Trophoblast cell (in vitro differentiated cells and primary cell): ENCODE data around the gene PAQR4.
A peak's percentile ranks its signal among the peaks of the same experiment; 100 is the strongest.

ENCODE experiments used
- DNase-seq, 2 donors: peaks; one replicate each; pipeline ENCODE4 v3.0.0-alpha.2; 2016
- H2AFZ ChIP-seq: 2 replicates; pipeline ENCODE4 v1.6.1; 2013; ENCODE audit warnings: low read length, moderate library complexity, mild to moderate bottlenecking; ENCODE audit not compliant: insufficient read depth, poor library complexity
- H2AK5ac ChIP-seq: 2 replicates; pipeline ENCODE4 v1.6.1; 2013; ENCODE audit warnings: mild to moderate bottlenecking, low read length
- H2BK120ac ChIP-seq: 2 replicates; pipeline ENCODE4 v1.6.1; 2013; ENCODE audit warnings: low read length, mild to moderate bottlenecking, moderate library complexity; ENCODE audit not compliant: insufficient read depth, poor library complexity
- H2BK12ac ChIP-seq: 2 replicates; pipeline ENCODE4 v1.6.1; 2013; ENCODE audit warnings: mild to moderate bottlenecking, low read length, moderate library complexity
- H2BK5ac ChIP-seq: 2 replicates; pipeline ENCODE4 v1.6.1; 2013; ENCODE audit warnings: low read length, low read depth, moderate library complexity, mild to moderate bottlenecking; ENCODE audit not compliant: poor library complexity
- H3K14ac ChIP-seq: 2 replicates; pipeline ENCODE4 v1.6.1; 2013; ENCODE audit warnings: mild to moderate bottlenecking, low read length
- H3K18ac ChIP-seq: 2 replicates; pipeline ENCODE4 v1.6.1; 2013; ENCODE audit warnings: mild to moderate bottlenecking, low read length
- H3K23ac ChIP-seq: 2 replicates; pipeline ENCODE4 v1.6.1; 2013; ENCODE audit warnings: low read length
- H3K27ac ChIP-seq: 2 replicates; pipeline ENCODE4 v1.5.1; 2013; ENCODE audit warnings: low read depth, mild to moderate bottlenecking, inconsistent platforms, low read length, moderate library complexity
- H3K27me3 ChIP-seq: 2 replicates; pipeline ENCODE4 v1.6.1; 2013; ENCODE audit warnings: inconsistent platforms, mild to moderate bottlenecking, low read length, moderate library complexity; ENCODE audit not compliant: insufficient read depth
- H3K36me3 ChIP-seq, 2 experiments: 1 replicate in 1 of 2; 2 replicates in 1 of 2; pipeline ENCODE4 v1.6.1; 2013; ENCODE audit warnings: low read length in 2 of 2, mild to moderate bottlenecking in 2 of 2, moderate library complexity in 1 of 2; ENCODE audit not compliant: insufficient read depth in 2 of 2, control insufficient read depth in 1 of 2
- H3K4ac ChIP-seq: 2 replicates; pipeline ENCODE4 v1.6.1; 2013; ENCODE audit warnings: low read depth, mild to moderate bottlenecking, low read length, moderate library complexity
- H3K4me1 ChIP-seq, 2 experiments: 1 replicate in 1 of 2; 2 replicates in 1 of 2; pipeline ENCODE4 v1.6.1; 2013; ENCODE audit warnings: low read length in 2 of 2, mild to moderate bottlenecking in 2 of 2, moderate library complexity in 1 of 2; ENCODE audit not compliant: insufficient read depth in 2 of 2, control insufficient read depth in 1 of 2
- H3K4me2 ChIP-seq: 2 replicates; pipeline ENCODE4 v1.6.1; 2013; ENCODE audit warnings: inconsistent platforms, mild to moderate bottlenecking, low read length, moderate library complexity
- H3K4me3 ChIP-seq: 2 replicates; pipeline ENCODE4 v1.5.1; 2013; ENCODE audit warnings: mild to moderate bottlenecking, low read depth, low read length, inconsistent platforms
- H3K79me1 ChIP-seq: one replicate; pipeline ENCODE4 v1.6.1; 2013; ENCODE audit warnings: low read length
- H3K79me2 ChIP-seq: 2 replicates; pipeline ENCODE4 v1.6.1; 2013; ENCODE audit warnings: low read length, mild to moderate bottlenecking; ENCODE audit not compliant: control insufficient read depth, insufficient read depth, poor library complexity
- H3K9ac ChIP-seq: 2 replicates; pipeline ENCODE4 v1.6.1; 2013; ENCODE audit warnings: mild to moderate bottlenecking, low read length
- H3K9me3 ChIP-seq: 2 replicates; pipeline ENCODE4 v1.6.1; 2013; ENCODE audit warnings: low read depth, mild to moderate bottlenecking, control low read depth, inconsistent platforms, low read length; ENCODE audit not compliant: insufficient read depth
- H4K12ac ChIP-seq: 2 replicates; pipeline ENCODE4 v1.6.1; 2013; ENCODE audit warnings: low read depth, mild to moderate bottlenecking, low read length, moderate library complexity
- H4K8ac ChIP-seq: 2 replicates; pipeline ENCODE4 v1.6.1; 2013; ENCODE audit warnings: low read depth, mild to moderate bottlenecking, low read length, moderate library complexity
- H4K91ac ChIP-seq: one replicate; pipeline ENCODE4 v1.6.1; 2013; ENCODE audit warnings: low read depth, mild to moderate bottlenecking, low read length, moderate library complexity
- WGBS: extraction: QIAGEN DNeasy Blood & Tissue Kit; methylation state at CpG from one replicate; pipeline ENCODE4 v1.1.7; 2013; ENCODE audit warnings: missing lambda C conversion rate; ENCODE audit not compliant: insufficient read length, insufficient coverage; ENCODE audit errors: extremely low coverage; 5-methylcytosine and 5-hydroxymethylcytosine counted together

The PAQR4 gene

DNA sequence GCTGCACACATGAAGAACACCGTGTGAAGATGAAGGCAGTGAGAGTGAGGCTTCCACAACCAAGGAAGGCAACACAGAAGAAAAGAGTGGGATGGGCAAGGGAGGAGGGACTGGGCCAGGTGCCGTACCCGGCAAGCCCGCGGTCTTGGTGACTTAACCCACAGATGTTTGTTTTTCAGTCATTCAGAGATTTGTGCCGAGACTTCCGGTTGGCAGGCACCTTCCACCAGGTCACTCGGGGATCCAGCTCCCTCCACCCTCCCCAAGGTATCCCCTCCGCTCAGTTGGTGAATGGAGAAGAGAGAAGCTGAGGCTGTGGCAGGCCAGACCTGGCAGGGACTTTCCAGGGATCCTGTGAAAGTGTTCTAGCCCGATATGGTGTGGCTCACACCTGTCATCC lies 9.9 kb upstream of the PAQR4 start:
- Histone ChIP-seq H3K4me3 (no peak overlapping the region), H3K79me2 (no peaks in the 10 kb centered on the region), H2AFZ (no peak overlapping the region), H3K27ac (no peak overlapping the region), H3K14ac (no peak overlapping the region), H3K9me3 (no peaks in the 10 kb centered on the region), H2AK5ac (no peak overlapping the region), H4K12ac (no peak overlapping the region), H3K79me1 (no peaks in the 10 kb centered on the region), H2BK12ac (no peak overlapping the region), H3K9ac (no peak overlapping the region), H4K8ac (no peak overlapping the region), H3K4me2 (no peak overlapping the region), H3K23ac (no peak overlapping the region), H3K4me1 (peaks cover 2 to 12% of the 10 kb centered on the region in 2 experiments), H3K27me3 (no peaks in the 10 kb centered on the region), H3K18ac (no peak overlapping the region), H4K91ac (no peak overlapping the region), H3K4ac (no peak overlapping the region), H2BK120ac (no peak overlapping the region), H2BK5ac (no peak overlapping the region), H3K36me3 (no peaks in the 10 kb centered on the region)
- no CpG with 5 or more reads among the region's 10 CpGs for WGBS
- no peak for DNase-seq

- Histone ChIP-seq H3K4ac (no peak overlapping the region), H2BK12ac (no peak overlapping the region), H3K4me2 (no peak overlapping the region), H3K23ac (no peak overlapping the region), H2AFZ (no peak overlapping the region), H3K9ac (no peak overlapping the region), H3K9me3 (no peaks in the 10 kb centered on the region), H2BK120ac (no peak overlapping the region), H3K79me2 (no peaks in the 10 kb centered on the region), H3K27me3 (peaks cover 3% of the 10 kb centered on the region), H4K12ac (no peak overlapping the region), H3K14ac (no peak overlapping the region), H3K79me1 (peaks cover 2% of the 10 kb centered on the region), H2BK5ac (no peak overlapping the region), H4K8ac (no peak overlapping the region), H3K4me1 (peaks cover 7 to 17% of the 10 kb centered on the region in 2 experiments), H3K18ac (no peak overlapping the region), H2AK5ac (no peak overlapping the region), H4K91ac (no peak overlapping the region), H3K27ac (no peak overlapping the region), H3K4me3 (no peak overlapping the region), H3K36me3 (no peaks in the 10 kb centered on the region)
- WGBS, result no CpG with 5 or more reads among the region's 17 CpGs
- DNase-seq, result no peak
These were observed 8.8 kb upstream of the PAQR4 start for GRCh38 chr16:2960183-2961010.

GRCh38 chr16:2962334-2963073 lies 6.6 kb upstream of the PAQR4 start:
- Histone ChIP-seq H3K4me2 (no peak overlapping the region), H3K36me3 (no peaks in the 10 kb centered on the region), H3K9ac (no peak overlapping the region), H3K4me1 (peaks cover 7 to 17% of the 10 kb centered on the region in 2 experiments), H3K4ac (no peak overlapping the region), H2BK120ac (no peak overlapping the region), H4K91ac (no peak overlapping the region), H3K4me3 (no peak overlapping the region), H3K79me1 (peaks cover 2% of the 10 kb centered on the region), H3K9me3 (no peaks in the 10 kb centered on the region), H3K18ac (no peak overlapping the region), H2BK12ac (no peak overlapping the region), H3K79me2 (no peaks in the 10 kb centered on the region), H4K8ac (no peak overlapping the region), H3K23ac (no peak overlapping the region), H2BK5ac (no peak overlapping the region), H3K14ac (no peak overlapping the region), H2AFZ (no peak overlapping the region), H3K27me3 (peaks cover 3% of the 10 kb centered on the region), H2AK5ac (no peak overlapping the region), H4K12ac (no peak overlapping the region), H3K27ac (no peak overlapping the region)
- no peak for DNase-seq
- whole genome bisulfite sequencing, result no CpG with 5 or more reads among the region's 28 CpGs

- WGBS, result no CpG with 5 or more reads among the region's 40 CpGs
These were observed 6.0 kb upstream of the PAQR4 start for GRCh38 chr16:2963074-2963722.

More at GRCh38 chr16:2963074-2963722, 6.0 kb upstream of the PAQR4 start:
- Histone ChIP-seq H3K23ac (no peak overlapping the region), H3K18ac (no peak overlapping the region), H3K4ac (no peak overlapping the region), H4K12ac (no peak overlapping the region), H3K27ac (no peak overlapping the region), H3K14ac (no peak overlapping the region), H3K36me3 (no peaks in the 10 kb centered on the region), H3K9me3 (no peaks in the 10 kb centered on the region), H3K9ac (no peak overlapping the region), H3K27me3 (peaks cover 3% of the 10 kb centered on the region), H2BK12ac (no peak overlapping the region), H2BK5ac (no peak overlapping the region), H3K79me2 (no peaks in the 10 kb centered on the region), H2AFZ (peak overlapping the region; percentile 38), H3K4me3 (peak overlapping the region; percentile 41), H3K79me1 (peaks cover 2% of the 10 kb centered on the region), H4K8ac (no peak overlapping the region), H3K4me1 (peaks cover 7 to 17% of the 10 kb centered on the region in 2 experiments), H2AK5ac (no peak overlapping the region), H2BK120ac (no peak overlapping the region), H4K91ac (no peak overlapping the region), H3K4me2 (peak overlapping the region; percentile 90)
- DNase-seq, result no peak
